ENCODE results near the gene FGF12.

- no peak for TF ChIP-seq CSDC2 (CRISPR knock-in tag; IDR thresholded peaks at IDR 0.05)
- TF ChIP-seq RARB (CRISPR knock-in tag; IDR thresholded peaks at IDR 0.05) = no peak
- TF ChIP-seq ZNF8 (CRISPR knock-in tag; IDR thresholded peaks at IDR 0.05) = no peak
- TF ChIP-seq ZC3H10 (CRISPR knock-in tag; IDR thresholded peaks at IDR 0.05) = no peak
- TF ChIP-seq CREB5 (CRISPR knock-in tag; IDR thresholded peaks at IDR 0.05; ENCODE audit: low read depth) = no peak
- TF ChIP-seq ZNF565 (CRISPR knock-in tag; conservative IDR thresholded peaks at IDR 0.05; ENCODE audit: low read depth) = no peak
- no peak for TF ChIP-seq ZFP30 (CRISPR knock-in tag; IDR thresholded peaks at IDR 0.05)
- TF ChIP-seq, protein P1, sequence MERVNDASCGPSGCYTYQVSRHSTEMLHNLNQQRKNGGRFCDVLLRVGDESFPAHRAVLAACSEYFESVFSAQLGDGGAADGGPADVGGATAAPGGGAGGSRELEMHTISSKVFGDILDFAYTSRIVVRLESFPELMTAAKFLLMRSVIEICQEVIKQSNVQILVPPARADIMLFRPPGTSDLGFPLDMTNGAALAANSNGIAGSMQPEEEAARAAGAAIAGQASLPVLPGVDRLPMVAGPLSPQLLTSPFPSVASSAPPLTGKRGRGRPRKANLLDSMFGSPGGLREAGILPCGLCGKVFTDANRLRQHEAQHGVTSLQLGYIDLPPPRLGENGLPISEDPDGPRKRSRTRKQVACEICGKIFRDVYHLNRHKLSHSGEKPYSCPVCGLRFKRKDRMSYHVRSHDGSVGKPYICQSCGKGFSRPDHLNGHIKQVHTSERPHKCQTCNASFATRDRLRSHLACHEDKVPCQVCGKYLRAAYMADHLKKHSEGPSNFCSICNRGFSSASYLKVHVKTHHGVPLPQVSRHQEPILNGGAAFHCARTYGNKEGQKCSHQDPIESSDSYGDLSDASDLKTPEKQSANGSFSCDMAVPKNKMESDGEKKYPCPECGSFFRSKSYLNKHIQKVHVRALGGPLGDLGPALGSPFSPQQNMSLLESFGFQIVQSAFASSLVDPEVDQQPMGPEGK (CRISPR knock-in tag; IDR thresholded peaks at IDR 0.05; ENCODE audit: borderline replicate concordance) = no peak
- no peak for TF ChIP-seq CSRNP3 (CRISPR knock-in tag; IDR thresholded peaks at IDR 0.05)
Observed at GRCh38 chr3:192516820-192517219, 210.5 kb downstream of the FGF12 start.
